Endothelial cell of umbilical vein (primary cell): ENCODE data around the gene NHS. TPM values are rescaled to one million over a fixed set of nuclear protein-coding genes. Genes with fewer than 3 reads are reported as not detected.

Experiments used
- BruUV-seq: library from RNA; stranded (reverse); fragments of 400-500 nt; replicated peaks from 2 replicates; lab custom pipeline; 2021; lab: Mats Ljungman, UMichigan
- CTCF ChIA-PET: fragments of 300-600, 350-600 bp; sonication (Branson Sonifier 250); formaldehyde crosslinking; loops from one replicate; lab custom pipeline; 2021; ENCODE audit warnings: antibody characterized with exemption, inconsistent platforms; lab: Charles Lee
- POLR2A ChIA-PET: fragments of 300-600, 350-600 bp; sonication (Branson Sonifier 250); formaldehyde crosslinking; loops from one replicate; lab custom pipeline; 2021; ENCODE audit warnings: antibody characterized with exemption, inconsistent platforms; lab: Charles Lee
- DNase-seq: peaks from one replicate; pipeline ENCODE4 v3.0.0-alpha.2; 2011; ENCODE audit warnings: low read depth, low spot score
- FAIRE-seq: peaks from 2 replicates; lab custom pipeline; 2011; peaks lifted over from hg19 to GRCh38; lab: Jason Lieb, UNC
- H2AFZ ChIP-seq: 2 replicates; pipeline ENCODE4 v1.6.0; 2012; ENCODE audit warnings: low read depth, low read length, control low read depth, inconsistent platforms
- H3K27ac ChIP-seq: 2 replicates; pipeline ENCODE4 v1.5.1; 2011; ENCODE audit warnings: low read depth, mild to moderate bottlenecking, control low read depth, low read length, moderate library complexity; ENCODE audit not compliant: insufficient read depth
- H3K27me3 ChIP-seq, 2 experiments: 2 replicates each; pipeline versions ENCODE4 v1.6.0 to v1.6.1; 2011; ENCODE audit warnings: low read length in 2 of 2, mixed read lengths in 1 of 2; ENCODE audit not compliant: control insufficient read depth in 2 of 2, insufficient read depth in 2 of 2
- H3K36me3 ChIP-seq, 2 experiments: 2 replicates in 1 of 2; 3 replicates in 1 of 2; pipeline ENCODE4 v1.5.1; 2011; ENCODE audit warnings: low read length in 2 of 2, mild to moderate bottlenecking in 1 of 2, moderate library complexity in 1 of 2; ENCODE audit not compliant: control insufficient read depth in 2 of 2, insufficient read depth in 2 of 2; ENCODE audit errors: extremely low read depth in 1 of 2
- H3K4me1 ChIP-seq: 3 replicates; pipeline ENCODE4 v1.5.1; 2011; ENCODE audit warnings: mild to moderate bottlenecking, low read length; ENCODE audit not compliant: control insufficient read depth, insufficient read depth; ENCODE audit errors: extremely low read depth
- H3K4me2 ChIP-seq: 2 replicates; pipeline ENCODE4 v1.6.1; 2011; ENCODE audit warnings: low read length, control low read depth, mixed read lengths; ENCODE audit not compliant: insufficient read depth
- H3K4me3 ChIP-seq, 3 experiments: fragments of 200-600 bp in 1 of 3; sonication (generic), shearing (Covaris generic) in 1 of 3; replicated peaks in 1 of 3; 2 replicates each; pipeline ENCODE4 v1.5.1; 2011 to 2016; ENCODE audit warnings: control low read depth in 3 of 3, low read length in 3 of 3, mild to moderate bottlenecking in 2 of 3, inconsistent platforms in 1 of 3, low read depth in 1 of 3, moderate library complexity in 1 of 3; ENCODE audit not compliant: insufficient read depth in 1 of 3
- H3K79me2 ChIP-seq: 2 replicates; pipeline ENCODE4 v1.6.0; 2012; ENCODE audit warnings: low read length, inconsistent platforms; ENCODE audit not compliant: control insufficient read depth, insufficient read depth
- H3K9ac ChIP-seq: replicated peaks from 2 replicates; pipeline ENCODE3; 2011; ENCODE audit warnings: low read length, control low read depth; ENCODE audit not compliant: insufficient read depth; ENCODE audit errors: extremely low read depth
- H3K9me1 ChIP-seq: replicated peaks from 3 replicates; pipeline ENCODE4 v1.6.0; 2011; ENCODE audit warnings: mild to moderate bottlenecking, low read length; ENCODE audit not compliant: control insufficient read depth, insufficient read depth; ENCODE audit errors: extremely low read depth
- H3K9me3 ChIP-seq: replicated peaks from 2 replicates; pipeline ENCODE4 v1.5.1; 2012; ENCODE audit warnings: low read length, inconsistent platforms; ENCODE audit not compliant: control insufficient read depth, insufficient read depth
- H4K20me1 ChIP-seq: replicated peaks from 2 replicates; pipeline ENCODE3; 2011; ENCODE audit warnings: mild to moderate bottlenecking, low read length; ENCODE audit not compliant: control insufficient read depth, insufficient read depth; ENCODE audit errors: extremely low read depth
- MAX ChIP-seq: IDR thresholded peaks from 2 replicates; pipeline ENCODE4 v1.6.1; 2011; ENCODE audit not compliant: insufficient read depth, insufficient read length
- POLR2AphosphoS5 ChIP-seq: IDR thresholded peaks from 2 replicates; pipeline ENCODE4 v1.6.1; 2012; ENCODE audit warnings: low read depth, mild to moderate bottlenecking, control low read depth, low read length, moderate library complexity; ENCODE audit not compliant: insufficient read depth
- dilution Hi-C: fragments of 300-500 bp; cut with MboI; formaldehyde crosslinking; loops from one replicate; pipeline ENCODE4 v1.15.0; 2019; ENCODE audit warnings: low sequenced_read_pairs; ENCODE audit not compliant: extremely low pct_ligation_motif_present
- intact Hi-C: fragments of 100-400 bp; cut with micrococcal nuclease; formaldehyde crosslinking; loops from one replicate; pipeline ENCODE4 v1.10.0; 2022
- polyA plus RNA-seq, 4 experiments: library from polyadenylated mRNA; depleted of rRNA in 3 of 4; stranded (reverse) in 3 of 4; unstranded in 1 of 4; fragments of >200 nt; gene quantifications; 2 replicates each; pipeline versions ENCODE4 v1.2.1 to v1.2.3, GENCODE V29; 2011 to 2012; ENCODE audit warnings: missing spikeins in 1 of 4
- total RNA-seq: library from RNA; stranded (reverse); gene quantifications from 2 replicates; pipeline ENCODE4 v1.2.3, GENCODE V29; 2021
- TF ChIP-seq, protein P1 (sequence below), 2 donors: IDR thresholded peaks; 1 replicate in 1 of 2; 2 replicates in 1 of 2; pipeline ENCODE4 v1.5.1; 2011; ENCODE audit warnings: low read length in 2 of 2, mild to moderate bottlenecking in 2 of 2, moderate library complexity in 2 of 2, control low read depth in 1 of 2, inconsistent platforms in 1 of 2, low read depth in 1 of 2; ENCODE audit not compliant: insufficient read depth in 1 of 2; ENCODE audit errors: extremely low read depth in 1 of 2

The NHS gene
- total and polyA plus RNA-seq, 2 donors (not counting 3 experiments of a cell fraction or from before 2014, with no cell fraction given), result 0.07 to 0.46 TPM

- no peak overlapping the region for H3K27ac ChIP-seq
These were observed 242.8 kb downstream of the NHS start for GRCh38 chrX:17617806-17618205.

More at GRCh38 chrX:17617806-17618205, 242.8 kb downstream of the NHS start:
- Histone ChIP-seq H3K4me2 (no peak overlapping the region), H3K27me3 (no peaks in the 10 kb centered on the region), H3K79me2 (no peaks in the 10 kb centered on the region), H3K9me3 (no peaks in the 10 kb centered on the region), H3K4me3 (no peak overlapping the region), H3K9ac (no peak overlapping the region), H3K4me1 (no peaks in the 10 kb centered on the region), H3K36me3 (no peaks in the 10 kb centered on the region), H2AFZ (no peak overlapping the region), H3K9me1 (no peaks in the 10 kb centered on the region), H4K20me1 (no peaks in the 10 kb centered on the region)
- TF ChIP-seq MAX (no peak), POLR2AphosphoS5 (no peak)
- TF ChIP-seq, protein P1, sequence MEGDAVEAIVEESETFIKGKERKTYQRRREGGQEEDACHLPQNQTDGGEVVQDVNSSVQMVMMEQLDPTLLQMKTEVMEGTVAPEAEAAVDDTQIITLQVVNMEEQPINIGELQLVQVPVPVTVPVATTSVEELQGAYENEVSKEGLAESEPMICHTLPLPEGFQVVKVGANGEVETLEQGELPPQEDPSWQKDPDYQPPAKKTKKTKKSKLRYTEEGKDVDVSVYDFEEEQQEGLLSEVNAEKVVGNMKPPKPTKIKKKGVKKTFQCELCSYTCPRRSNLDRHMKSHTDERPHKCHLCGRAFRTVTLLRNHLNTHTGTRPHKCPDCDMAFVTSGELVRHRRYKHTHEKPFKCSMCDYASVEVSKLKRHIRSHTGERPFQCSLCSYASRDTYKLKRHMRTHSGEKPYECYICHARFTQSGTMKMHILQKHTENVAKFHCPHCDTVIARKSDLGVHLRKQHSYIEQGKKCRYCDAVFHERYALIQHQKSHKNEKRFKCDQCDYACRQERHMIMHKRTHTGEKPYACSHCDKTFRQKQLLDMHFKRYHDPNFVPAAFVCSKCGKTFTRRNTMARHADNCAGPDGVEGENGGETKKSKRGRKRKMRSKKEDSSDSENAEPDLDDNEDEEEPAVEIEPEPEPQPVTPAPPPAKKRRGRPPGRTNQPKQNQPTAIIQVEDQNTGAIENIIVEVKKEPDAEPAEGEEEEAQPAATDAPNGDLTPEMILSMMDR (IDR thresholded peaks at IDR 0.05; ENCODE audit: extremely low read depth in 1 of 2, insufficient read depth in 1 of 2, low read depth in 1 of 2, low read length in 2 of 2), result no peak
- intact Hi-C loops (no loop called here), dilution Hi-C loops (no loop called here)
- ChIA-PET POLR2A (no interaction called here), CTCF (no interaction called here)
- FAIRE-seq (no peak), DNase-seq (no peak)
- no TSS peak for BruUV-seq
